AG09309 (cell line): Measurements from ENCODE around the gene GNAI1.

Source experiments
- DNase-seq: peaks from one replicate; pipeline ENCODE4 v3.0.0-alpha.2; 2010; ENCODE audit warnings: low read depth
- H3K4me3 ChIP-seq: 2 replicates; pipeline ENCODE4 v1.5.1; 2011; ENCODE audit warnings: mild to moderate bottlenecking, low read depth, low read length, moderate library complexity; ENCODE audit not compliant: control insufficient read depth
- TF ChIP-seq, protein P1 (sequence below): IDR thresholded peaks from 2 replicates; pipeline ENCODE4 v1.5.1; 2011; ENCODE audit warnings: mild to moderate bottlenecking, low read depth, low read length, inconsistent platforms; ENCODE audit not compliant: insufficient read depth, control insufficient read depth; ENCODE audit errors: missing control alignments

Gene GNAI1

DNA sequence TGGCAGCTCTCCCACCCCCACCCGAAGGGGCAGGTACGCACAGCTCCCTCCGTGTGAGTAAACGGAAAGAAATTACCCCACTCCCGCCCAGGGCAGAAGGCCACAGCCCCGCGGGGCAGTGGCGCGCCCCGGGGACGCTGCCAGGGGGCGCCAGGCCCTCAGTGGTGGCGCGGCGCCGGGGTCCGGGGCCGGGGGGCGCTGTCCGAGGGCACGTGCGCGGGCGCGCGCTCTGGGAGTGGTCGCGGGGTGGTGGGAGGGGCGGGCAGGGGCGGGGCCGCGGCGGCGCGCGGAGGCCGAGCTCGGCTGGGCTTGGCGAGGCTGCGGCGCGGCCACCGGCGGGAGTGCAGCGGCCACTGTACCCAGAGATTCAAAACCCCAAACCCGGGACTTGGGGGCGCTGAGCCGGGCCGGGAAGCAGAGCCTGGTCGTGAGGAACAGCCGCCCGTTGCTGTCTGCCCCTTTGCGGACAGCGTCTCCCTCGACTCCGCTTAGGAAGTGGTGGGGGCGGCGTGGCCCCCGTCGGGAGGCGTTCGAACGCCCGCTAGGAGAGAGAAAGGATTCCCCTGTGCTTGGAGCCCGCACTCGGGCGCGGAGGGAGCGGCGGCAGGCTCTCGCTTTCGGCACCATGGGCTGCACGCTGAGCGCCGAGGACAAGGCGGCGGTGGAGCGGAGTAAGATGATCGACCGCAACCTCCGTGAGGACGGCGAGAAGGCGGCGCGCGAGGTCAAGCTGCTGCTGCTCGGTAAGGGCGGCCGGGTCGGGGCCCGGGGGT lies at the start of gene GNAI1:
GNAI1 (plus strand) TSS at position 296 of the 773 bp plus-strand sequence; CDS start at position 626, 330 bp downstream.
- peak; percentile 72 for DNase-seq
- TF ChIP-seq, protein P1, sequence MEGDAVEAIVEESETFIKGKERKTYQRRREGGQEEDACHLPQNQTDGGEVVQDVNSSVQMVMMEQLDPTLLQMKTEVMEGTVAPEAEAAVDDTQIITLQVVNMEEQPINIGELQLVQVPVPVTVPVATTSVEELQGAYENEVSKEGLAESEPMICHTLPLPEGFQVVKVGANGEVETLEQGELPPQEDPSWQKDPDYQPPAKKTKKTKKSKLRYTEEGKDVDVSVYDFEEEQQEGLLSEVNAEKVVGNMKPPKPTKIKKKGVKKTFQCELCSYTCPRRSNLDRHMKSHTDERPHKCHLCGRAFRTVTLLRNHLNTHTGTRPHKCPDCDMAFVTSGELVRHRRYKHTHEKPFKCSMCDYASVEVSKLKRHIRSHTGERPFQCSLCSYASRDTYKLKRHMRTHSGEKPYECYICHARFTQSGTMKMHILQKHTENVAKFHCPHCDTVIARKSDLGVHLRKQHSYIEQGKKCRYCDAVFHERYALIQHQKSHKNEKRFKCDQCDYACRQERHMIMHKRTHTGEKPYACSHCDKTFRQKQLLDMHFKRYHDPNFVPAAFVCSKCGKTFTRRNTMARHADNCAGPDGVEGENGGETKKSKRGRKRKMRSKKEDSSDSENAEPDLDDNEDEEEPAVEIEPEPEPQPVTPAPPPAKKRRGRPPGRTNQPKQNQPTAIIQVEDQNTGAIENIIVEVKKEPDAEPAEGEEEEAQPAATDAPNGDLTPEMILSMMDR, result peak; percentile 27
- peak within 1 kb of the TSS; percentile 97 for H3K4me3 ChIP-seq

DNA sequence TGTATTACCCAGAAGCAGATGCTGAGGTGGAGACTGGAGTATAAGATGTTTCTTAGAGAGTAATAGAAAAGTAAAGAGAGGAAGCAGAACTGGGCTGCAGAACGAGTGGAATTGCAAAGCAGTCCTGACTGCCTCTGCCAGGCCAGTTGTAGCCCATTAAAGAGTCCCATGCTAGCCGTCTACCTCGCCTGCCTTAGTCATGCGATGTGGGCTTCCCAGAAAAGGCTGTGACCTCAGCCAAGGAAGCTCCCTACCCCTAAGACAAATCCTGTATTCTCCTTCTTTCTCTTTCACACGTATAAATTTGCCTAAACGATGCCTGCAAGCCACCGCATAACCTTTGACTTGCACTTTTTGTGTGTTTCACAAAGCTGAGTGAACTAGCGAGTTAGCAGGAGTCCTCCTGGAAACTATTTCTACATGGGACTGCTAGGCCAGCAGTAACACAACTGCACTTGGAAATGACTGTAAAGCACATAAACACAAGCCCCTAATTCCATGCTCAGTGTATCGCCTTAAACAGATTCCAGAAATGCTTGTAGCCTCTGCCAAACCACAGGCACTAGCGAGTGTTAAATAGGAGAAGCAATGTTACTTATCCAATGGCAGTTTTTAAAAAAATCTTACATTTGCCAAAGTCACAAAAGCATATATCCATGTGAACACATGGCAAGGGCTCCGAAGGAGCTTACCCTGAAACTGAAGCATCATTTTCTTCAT lies 47.4 kb upstream of the GNAI1 start:
- no peak for DNase-seq

DNA sequence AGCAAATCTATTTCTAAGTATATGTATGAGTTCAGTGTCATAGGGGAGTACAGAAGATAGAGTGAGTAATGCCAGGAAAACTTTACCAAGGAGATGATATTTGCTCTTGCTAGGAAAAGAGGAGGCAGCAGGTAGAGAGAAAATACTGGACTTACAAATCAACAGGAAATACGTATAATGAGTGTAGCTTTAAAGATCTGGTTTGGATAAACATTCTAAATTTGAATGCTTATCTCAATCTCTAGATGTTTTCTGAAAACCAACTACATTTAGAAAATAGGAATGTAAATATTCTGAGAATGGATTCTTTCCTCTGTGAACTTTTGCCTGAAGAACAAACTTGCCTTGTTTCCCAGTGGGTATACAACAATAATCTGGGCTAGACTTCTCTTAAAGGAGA lies 46.9 kb upstream of the GNAI1 start:
- TF ChIP-seq, protein P1, result no peak
- no peak overlapping the region for H3K4me3 ChIP-seq
- DNase-seq, result no peak

More for the DNA sequence above, 47.4 kb upstream of the GNAI1 start:
- H3K4me3 ChIP-seq, result no peak overlapping the region
- TF ChIP-seq, protein P1, result no peak

DNA sequence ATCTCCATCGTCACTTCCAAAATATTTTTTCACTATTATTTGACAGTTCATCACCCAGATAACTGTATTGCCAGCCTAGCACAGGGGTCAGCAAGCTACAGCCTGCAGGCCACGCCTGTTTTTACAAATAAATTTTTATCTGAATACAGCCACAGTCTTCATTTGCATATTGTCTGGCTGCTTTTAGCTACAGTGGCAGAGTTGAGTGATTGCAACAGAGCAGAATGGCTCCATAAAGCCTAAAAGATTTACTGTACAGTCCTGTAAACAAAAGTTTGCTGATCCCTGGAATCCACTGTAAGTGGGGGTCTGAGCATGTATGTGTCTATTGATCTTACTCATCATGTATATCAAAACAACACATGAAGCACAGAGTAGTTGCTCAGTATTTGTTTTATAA lies 45.9 kb upstream of the GNAI1 start:
- TF ChIP-seq, protein P1, result no peak
- DNase-seq, result no peak
- H3K4me3 ChIP-seq, result no peak overlapping the region

DNA sequence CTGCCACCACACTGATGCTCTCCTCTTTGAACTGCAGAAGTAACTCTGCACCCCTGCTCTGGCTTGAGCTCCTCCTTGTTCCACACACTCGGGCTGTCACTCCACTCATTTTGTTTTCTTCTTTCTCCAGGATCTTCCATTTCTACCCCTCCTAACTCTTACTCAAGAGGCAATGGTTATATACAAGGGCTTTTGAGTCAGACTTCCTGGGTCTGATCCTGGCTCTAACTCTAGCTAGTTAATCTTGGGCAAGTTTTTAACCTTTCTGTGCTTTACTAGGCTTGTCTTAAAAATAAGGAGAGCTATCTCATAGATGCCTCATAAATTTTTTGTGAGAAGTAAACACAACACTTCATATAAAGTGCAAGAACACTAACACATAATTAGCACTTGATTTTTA lies 45.3 kb upstream of the GNAI1 start:
- TF ChIP-seq, protein P1, result no peak
- H3K4me3 ChIP-seq, result no peak overlapping the region

DNA sequence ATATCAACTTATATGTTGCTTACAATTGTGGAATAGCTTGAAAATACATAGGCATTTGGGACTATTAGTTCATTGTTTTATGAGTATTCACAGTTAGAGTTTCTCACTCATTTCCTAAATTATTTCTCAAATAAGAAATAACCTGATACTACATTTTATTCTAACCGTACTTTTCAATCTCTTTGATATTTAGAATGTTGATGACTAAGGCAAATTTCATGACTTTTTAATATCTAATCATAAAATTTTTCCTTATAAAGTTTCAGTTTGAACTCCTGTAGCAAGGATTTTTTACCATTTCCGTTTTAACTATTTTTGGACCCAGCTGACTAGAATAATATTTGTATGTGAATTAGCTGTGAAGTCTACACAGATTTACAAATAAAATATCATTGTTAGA lies 41.3 kb upstream of the GNAI1 start:
- no peak for DNase-seq
- no peak overlapping the region for H3K4me3 ChIP-seq
- TF ChIP-seq, protein P1, result no peak

More for the DNA sequence above, 45.3 kb upstream of the GNAI1 start:
- DNase-seq, result no peak
